Camera-type eye (tissue), 1 donor: ENCODE data around the gene CNPY3. TPM values are rescaled to one million over a fixed set of nuclear protein-coding genes. Genes with fewer than 3 reads are reported as not detected.

Source experiments
- total RNA-seq: library from RNA; depleted of rRNA; stranded (reverse); fragments of >200 nt; gene quantifications from one replicate; pipeline ENCODE4 v1.2.3, GENCODE V29; 2014

The CNPY3 gene
- total RNA-seq = 39.6 TPM

DNA sequence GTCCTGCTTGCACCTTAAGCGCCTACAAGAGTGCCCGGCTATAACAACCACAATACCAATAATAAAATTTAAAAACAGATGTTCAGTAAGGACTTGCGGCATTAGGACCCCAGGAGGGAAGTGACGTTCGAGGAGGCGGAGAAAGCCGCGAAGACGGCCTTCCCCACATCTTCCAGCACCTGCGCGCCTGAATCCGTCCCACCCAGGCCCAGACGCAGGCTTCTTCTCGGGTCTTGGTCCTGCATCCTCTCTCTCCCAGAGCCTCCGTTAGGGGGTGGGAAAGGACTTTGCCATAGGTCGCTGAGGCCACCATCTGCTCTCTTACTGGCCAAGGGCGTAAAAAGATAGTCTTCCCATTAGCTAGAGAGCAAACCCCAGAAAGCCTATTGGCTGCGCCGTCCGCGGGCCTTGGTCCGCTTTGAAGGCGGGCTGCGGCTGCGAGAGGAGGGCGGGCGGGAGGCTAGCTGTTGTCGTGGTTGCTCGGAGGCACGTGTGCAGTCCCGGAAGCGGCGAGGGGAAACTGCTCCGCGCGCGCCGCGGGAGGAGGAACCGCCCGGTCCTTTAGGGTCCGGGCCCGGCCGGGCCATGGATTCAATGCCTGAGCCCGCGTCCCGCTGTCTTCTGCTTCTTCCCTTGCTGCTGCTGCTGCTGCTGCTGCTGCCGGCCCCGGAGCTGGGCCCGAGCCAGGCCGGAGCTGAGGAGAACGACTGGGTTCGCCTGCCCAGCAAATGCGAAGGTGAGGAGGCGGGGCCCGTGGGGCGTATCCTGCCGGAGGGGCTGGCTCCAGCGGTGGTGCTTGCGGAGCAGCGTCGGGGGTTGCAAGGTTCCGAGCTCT lies at the start of gene CNPY3:
Gene CNPY3 (plus strand): TSS at position 495 of the 835 bp plus-strand sequence. CDS start 91 bp downstream, at position 586.

GRCh38 chr6:42915732-42916131 lies 13.5 kb upstream of the CNPY3 start, which contains the start of gene PTCRA:
Gene PTCRA (plus strand): TSS chr6:42916053. CDS start chr6:42916070, 17 bp downstream.

GRCh38 chr6:42960243-42961019 lies 31.2 kb downstream of the CNPY3 start, which contains the start of gene GNMT:
Gene GNMT (plus strand): TSS chr6:42960754. CDS start chr6:42960768, 14 bp downstream.

DNA sequence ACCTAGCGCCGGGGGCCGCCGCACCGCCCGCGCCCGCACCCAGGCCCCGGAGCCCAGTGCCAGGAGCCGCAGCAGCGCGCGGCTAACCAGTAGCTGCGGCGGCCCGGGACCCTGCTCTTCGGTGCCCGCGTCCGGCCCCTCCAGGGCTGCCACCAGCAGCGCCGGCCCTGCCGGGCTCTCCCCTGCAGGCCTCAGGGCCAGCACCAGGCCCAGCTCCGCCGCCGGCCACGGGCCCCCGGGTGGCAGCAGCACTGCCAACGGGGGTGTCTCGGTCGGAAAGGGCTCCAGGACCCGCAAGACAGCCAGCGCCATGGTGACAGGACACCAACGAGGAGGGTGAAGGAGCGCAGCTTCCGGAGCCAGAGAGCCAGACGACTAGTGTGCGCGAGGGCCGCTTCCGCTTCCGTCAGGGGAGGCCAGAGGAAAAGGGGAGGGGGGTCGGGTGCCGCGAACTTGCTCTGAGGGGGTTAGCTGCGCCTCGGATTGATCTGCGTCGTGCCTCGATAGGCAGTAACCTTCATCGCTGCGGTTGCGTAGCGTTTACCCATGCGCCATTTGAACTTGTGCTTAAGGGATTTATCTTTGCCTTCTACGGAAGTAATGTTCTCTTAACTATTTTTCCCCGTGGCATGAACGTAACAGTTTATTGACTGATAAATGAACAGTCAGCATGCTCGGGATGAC lies 49.7 kb downstream of the CNPY3 start, which contains the start of gene PEX6:
Gene PEX6 (minus strand): TSS at position 343 of the 684 bp plus-strand sequence. CDS start 31 bp downstream, at position 312.

GRCh38 chr6:42984001-42984923 lies 55.0 kb downstream of the CNPY3 start, which contains the start of gene PPP2R5D:
Gene PPP2R5D (plus strand): TSS chr6:42984570. CDS start chr6:42984678, 108 bp downstream.

Other genes with a start within 250 kb of the CNPY3 start
- 147 TPM for gene PRPH2, start 206.9 kb upstream of the CNPY3 start, total RNA-seq
- 65.2 TPM for gene TBCC, start 183.4 kb upstream of the CNPY3 start, total RNA-seq
- 32.9 TPM for gene BICRAL, start 147.4 kb upstream of the CNPY3 start, total RNA-seq
- gene RPL7L1, start 49.9 kb upstream of the CNPY3 start, total RNA-seq = 115 TPM
- not detected for gene PTCRA, start 13.4 kb upstream of the CNPY3 start, total RNA-seq
- not detected for gene GNMT, start 31.3 kb downstream of the CNPY3 start, total RNA-seq
- gene PEX6, start 49.7 kb downstream of the CNPY3 start, total RNA-seq = 29.6 TPM
- 31.1 TPM for gene PPP2R5D, start 55.1 kb downstream of the CNPY3 start, total RNA-seq
- gene MEA1, start 84.5 kb downstream of the CNPY3 start, total RNA-seq = 37.6 TPM
- gene KLHDC3, start 84.8 kb downstream of the CNPY3 start, total RNA-seq = 128 TPM
- 44.5 TPM for gene RRP36, start 92.1 kb downstream of the CNPY3 start, total RNA-seq
- gene CUL7, start 124.4 kb downstream of the CNPY3 start, total RNA-seq = 33.0 TPM
- 17.3 TPM for gene MRPL2, start 130.0 kb downstream of the CNPY3 start, total RNA-seq
- gene KLC4, start 130.2 kb downstream of the CNPY3 start, total RNA-seq = 63.3 TPM
- 76.4 TPM for gene PTK7, start 146.8 kb downstream of the CNPY3 start, total RNA-seq
- 17.2 TPM for gene SRF, start 241.8 kb downstream of the CNPY3 start, total RNA-seq